Hepatocyte (in vitro differentiated cells): ENCODE data around the gene DNPEP. TPM values are rescaled to one million over a fixed set of nuclear protein-coding genes. Genes with fewer than 3 reads are reported as not detected.
A peak's percentile ranks its signal among the peaks of the same experiment; 100 is the strongest.

ENCODE experiments used
- DNase-seq: peaks from one replicate; pipeline ENCODE4 v3.0.0-alpha.2; 2016; ENCODE audit warnings: low spot score
- H2AFZ ChIP-seq: fragments of 200-600 bp; sonication (generic); 2 replicates; pipeline ENCODE4 v1.6.0; 2016; ENCODE audit warnings: antibody characterized with exemption, mild to moderate bottlenecking
- H3K27ac ChIP-seq: fragments of 200-600 bp; sonication (generic); 2 replicates; pipeline ENCODE4 v1.5.1; 2016; ENCODE audit warnings: mild to moderate bottlenecking
- H3K27me3 ChIP-seq: fragments of 200-600 bp; sonication (generic); 2 replicates; pipeline ENCODE4 v1.6.1; 2016
- H3K36me3 ChIP-seq: fragments of 200-600 bp; sonication (generic); replicated peaks from 2 replicates; pipeline ENCODE4 v1.5.1; 2016; ENCODE audit warnings: low read depth; ENCODE audit not compliant: insufficient read depth
- H3K4me1 ChIP-seq: fragments of 200-600 bp; sonication (generic); 2 replicates; pipeline ENCODE4 v1.5.1; 2016; ENCODE audit warnings: mild to moderate bottlenecking, moderate library complexity; ENCODE audit not compliant: insufficient read depth
- H3K4me2 ChIP-seq: fragments of 200-600 bp; sonication (generic); 2 replicates; pipeline ENCODE4 v1.6.0; 2016
- H3K4me3 ChIP-seq: fragments of 200-600 bp; sonication (generic); 2 replicates; pipeline ENCODE4 v1.5.1; 2016; ENCODE audit warnings: mild to moderate bottlenecking
- H3K79me2 ChIP-seq: fragments of 200-600 bp; sonication (generic); 2 replicates; pipeline ENCODE4 v1.6.0; 2017; ENCODE audit warnings: mild to moderate bottlenecking
- H3K9me2 ChIP-seq: fragments of 200-600 bp; sonication (generic); replicated peaks from 2 replicates; pipeline ENCODE4 v1.6.0; 2017; ENCODE audit warnings: mild to moderate bottlenecking; ENCODE audit not compliant: insufficient read depth
- H3K9me3 ChIP-seq: fragments of 200-600 bp; sonication (generic); 2 replicates; pipeline ENCODE4 v1.5.1; 2016; ENCODE audit warnings: low read depth, mild to moderate bottlenecking
- H4K20me1 ChIP-seq: fragments of 200-600 bp; sonication (generic); 2 replicates; pipeline ENCODE4 v1.6.0; 2016; ENCODE audit warnings: mild to moderate bottlenecking; ENCODE audit not compliant: insufficient read depth, poor library complexity, severe bottlenecking
- EZH2 ChIP-seq: fragments of 200-600 bp; sonication (generic); IDR thresholded peaks from 2 replicates; pipeline ENCODE4 v1.6.1; 2016; ENCODE audit warnings: antibody characterized with exemption, mild to moderate bottlenecking, borderline replicate concordance
- EZH2phosphoT487 ChIP-seq: fragments of 200-600 bp; sonication (generic); IDR thresholded peaks from one replicate; pipeline ENCODE4 v1.6.1; 2018; ENCODE audit warnings: antibody characterized with exemption, mild to moderate bottlenecking, low read depth, moderate library complexity; ENCODE audit not compliant: unreplicated experiment, severe bottlenecking
- WGBS: methylation state at CpG from one replicate; pipeline ENCODE4 v1.1.6; 2016; ENCODE audit warnings: low lambda C conversion rate; ENCODE audit errors: missing lambda C conversion rate; 5-methylcytosine and 5-hydroxymethylcytosine counted together
- polyA plus RNA-seq: library from polyadenylated mRNA; unstranded; fragments of >200 nt; fragmentation: Nextera tagmentation; extraction: Ambion mirVana; gene quantifications from 2 replicates; pipeline ENCODE4 v1.2.1, GENCODE V29; 2016
- total RNA-seq: library from RNA; depleted of rRNA; stranded (reverse); fragments of >200 nt; gene quantifications from 2 replicates; pipeline ENCODE4 v1.2.3, GENCODE V29; 2014
- TF ChIP-seq, protein P1 (sequence below): fragments of 200-600 bp; sonication (generic); IDR thresholded peaks from 2 replicates; pipeline ENCODE4 v1.5.1; 2016; ENCODE audit warnings: antibody characterized with exemption, mild to moderate bottlenecking; ENCODE audit not compliant: poor library complexity

Gene DNPEP
- total and polyA plus RNA-seq, 2 experiments from 2014 or later: 53.5 to 79.0 TPM

DNA sequence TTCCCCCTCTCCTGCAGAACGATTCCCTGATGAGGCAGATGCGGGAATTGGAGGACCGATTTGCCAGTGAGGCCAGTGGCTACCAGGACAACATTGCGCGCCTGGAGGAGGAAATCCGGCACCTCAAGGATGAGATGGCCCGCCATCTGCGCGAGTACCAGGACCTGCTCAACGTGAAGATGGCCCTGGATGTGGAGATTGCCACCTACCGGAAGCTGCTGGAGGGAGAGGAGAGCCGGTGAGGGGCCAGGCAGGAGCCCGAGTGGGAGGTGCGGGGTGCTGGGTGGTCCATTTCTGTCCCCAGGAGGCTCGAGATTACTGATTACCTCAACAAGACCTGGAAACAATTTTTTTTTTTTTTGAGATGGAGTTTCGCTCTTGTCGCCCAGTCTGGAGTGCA, 33.6 kb upstream of the DNPEP start:
- Histone ChIP-seq H4K20me1 (no peaks in the 10 kb centered on the region), H3K36me3 (no peaks in the 10 kb centered on the region), H3K4me3 (no peak overlapping the region), H3K79me2 (no peaks in the 10 kb centered on the region), H3K27me3 (peaks cover 14% of the 10 kb centered on the region), H3K4me2 (no peak overlapping the region), H3K9me3 (no peaks in the 10 kb centered on the region), H3K27ac (no peak overlapping the region), H2AFZ (no peak overlapping the region), H3K4me1 (peaks cover 20% of the 10 kb centered on the region), H3K9me2 (no peaks in the 10 kb centered on the region)
- DNase-seq: no peak
- TF ChIP-seq, protein P1, sequence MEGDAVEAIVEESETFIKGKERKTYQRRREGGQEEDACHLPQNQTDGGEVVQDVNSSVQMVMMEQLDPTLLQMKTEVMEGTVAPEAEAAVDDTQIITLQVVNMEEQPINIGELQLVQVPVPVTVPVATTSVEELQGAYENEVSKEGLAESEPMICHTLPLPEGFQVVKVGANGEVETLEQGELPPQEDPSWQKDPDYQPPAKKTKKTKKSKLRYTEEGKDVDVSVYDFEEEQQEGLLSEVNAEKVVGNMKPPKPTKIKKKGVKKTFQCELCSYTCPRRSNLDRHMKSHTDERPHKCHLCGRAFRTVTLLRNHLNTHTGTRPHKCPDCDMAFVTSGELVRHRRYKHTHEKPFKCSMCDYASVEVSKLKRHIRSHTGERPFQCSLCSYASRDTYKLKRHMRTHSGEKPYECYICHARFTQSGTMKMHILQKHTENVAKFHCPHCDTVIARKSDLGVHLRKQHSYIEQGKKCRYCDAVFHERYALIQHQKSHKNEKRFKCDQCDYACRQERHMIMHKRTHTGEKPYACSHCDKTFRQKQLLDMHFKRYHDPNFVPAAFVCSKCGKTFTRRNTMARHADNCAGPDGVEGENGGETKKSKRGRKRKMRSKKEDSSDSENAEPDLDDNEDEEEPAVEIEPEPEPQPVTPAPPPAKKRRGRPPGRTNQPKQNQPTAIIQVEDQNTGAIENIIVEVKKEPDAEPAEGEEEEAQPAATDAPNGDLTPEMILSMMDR: no peak
- TF ChIP-seq EZH2 (no peak), EZH2phosphoT487 (no peak)
- WGBS: 94% methylated on average over 15 of the region's 17 CpGs

- Histone ChIP-seq H3K27me3 (peaks cover 14% of the 10 kb centered on the region), H4K20me1 (no peaks in the 10 kb centered on the region), H3K9me3 (no peaks in the 10 kb centered on the region), H3K79me2 (no peaks in the 10 kb centered on the region), H3K4me2 (no peak overlapping the region), H3K9me2 (no peaks in the 10 kb centered on the region), H3K4me1 (peaks cover 20% of the 10 kb centered on the region), H3K4me3 (no peak overlapping the region), H2AFZ (no peak overlapping the region), H3K27ac (no peak overlapping the region), H3K36me3 (no peaks in the 10 kb centered on the region)
- TF ChIP-seq EZH2 (no peak), EZH2phosphoT487 (no peak)
- TF ChIP-seq, protein P1: no peak
- no peak for DNase-seq
- WGBS: 98% methylated on average over 8 of the region's 8 CpGs
Observed at GRCh38 chr2:219420687-219421086, 33.0 kb upstream of the DNPEP start.

- Histone ChIP-seq H3K27ac (no peak overlapping the region), H4K20me1 (no peaks in the 10 kb centered on the region), H3K79me2 (no peaks in the 10 kb centered on the region), H2AFZ (no peak overlapping the region), H3K9me2 (no peaks in the 10 kb centered on the region), H3K4me1 (peaks cover 18% of the 10 kb centered on the region), H3K36me3 (no peaks in the 10 kb centered on the region), H3K4me3 (no peak overlapping the region), H3K9me3 (no peaks in the 10 kb centered on the region), H3K27me3 (peaks cover 14% of the 10 kb centered on the region), H3K4me2 (peak overlapping the region; percentile 84)
- TF ChIP-seq, protein P1: no peak
- no peak for TF ChIP-seq EZH2
- TF ChIP-seq EZH2phosphoT487: no peak
- WGBS: 84% methylated on average over 7 of the region's 9 CpGs
- DNase-seq: no peak
Observed at GRCh38 chr2:219419331-219420197, 31.9 kb upstream of the DNPEP start.
